Motor neuron (in vitro differentiated cells): ENCODE measurements around the gene BRD7. TPM values are rescaled to one million over a fixed set of nuclear protein-coding genes. Genes with fewer than 3 reads are reported as not detected.

ENCODE experiments used
- ATAC-seq, 8 experiments: fragments of 200-7000 bp; cut with Tn5 transposase; replicated peaks in 6 of 8; 2 replicates each; pipeline ENCODE4 v1.8.0; 2021; ENCODE audit warnings: mild to moderate bottlenecking in 8 of 8, moderate library complexity in 8 of 8
- H3K27ac ChIP-seq, 2 donors: fragments of 250-450 bp; sonication (Bioruptor Pico); 2 replicates each; pipeline ENCODE4 v1.9.0; 2021; ENCODE audit warnings: antibody characterized with exemption in 2 of 2, mild to moderate bottlenecking in 2 of 2, moderate library complexity in 1 of 2
- H3K4me1 ChIP-seq, 2 donors: fragments of 250-450 bp; sonication (Bioruptor Pico); replicated peaks in 1 of 2; 2 replicates each; pipeline ENCODE4 v1.6.1; 2021; ENCODE audit warnings: antibody characterized with exemption in 2 of 2, mild to moderate bottlenecking in 2 of 2, moderate library complexity in 1 of 2
- H3K4me3 ChIP-seq, 5 donors: fragments of 250-450 bp; sonication (Bioruptor Pico); 2 replicates each; pipeline ENCODE4 v1.9.0; 2021; ENCODE audit warnings: antibody characterized with exemption in 5 of 5, mild to moderate bottlenecking in 5 of 5, moderate library complexity in 4 of 5
- WGBS, 10 experiments: fragments of 450-650 bp; shearing (Covaris generic); methylation state at CpG; one replicate each; pipeline ENCODE4 v1.0.0; 2022; 5-methylcytosine and 5-hydroxymethylcytosine counted together
- in situ Hi-C, 9 experiments: fragments of 400-800 bp; cut with MboI; loops; one replicate each; pipeline ENCODE4 v1.15.0; 2021; ENCODE audit warnings: low sequenced_read_pairs in 9 of 9, low pct_unique_long_range_greater_than_20kb in 2 of 9; ENCODE audit not compliant: unreplicated experiment in 9 of 9
- total RNA-seq, 8 experiments: library from RNA; unstranded; fragments of 300-600 nt; gene quantifications; 2 replicates each; pipeline versions ENCODE4 v1.2.3 to v1.2.4, GENCODE V29; 2022

The BRD7 gene
- total RNA-seq: 10 to 100 TPM; 32.5 to 85.4 (median 55.8) TPM

- peak within 1 kb of the TSS; percentile 67 to 100 (median 93) for H3K4me3 ChIP-seq
- ATAC-seq: peak; percentile 77 to 91 (median 81)
- 0% methylated on average over 5 to 10 of the region's 109 CpGs; no CpG with 5 or more reads in 6 of the 10 experiments for WGBS, 10 experiments
- in situ Hi-C loops: loop anchor here in 2 of 9 experiments (25.0 kb wide), 2 partner anchors 294 to 444 kb away; no protein-coding TSS in a partner anchor
- H3K27ac ChIP-seq: peak within 1 kb of the TSS; percentile 51 to 58
- peaks cover 8 to 13% of the 10 kb centered on the region in 2 donors for H3K4me1 ChIP-seq
These were observed at the start of gene BRD7 for GRCh38 chr16:50368410-50369132. Gene BRD7, minus strand, starts transcription at chr16:50368988. Its CDS starts 214 bp downstream, at chr16:50368774.

- WGBS, 10 experiments: 18 to 70% (median 48%) methylated on average over 2 to 3 of the region's 3 CpGs; no CpG with 5 or more reads in 2 of the 10 experiments
- in situ Hi-C loops: no loop called here
- no peak for ATAC-seq
- no peaks in the 10 kb centered on the region for H3K4me1 ChIP-seq
- no peak overlapping the region for H3K27ac ChIP-seq
- no peak overlapping the region for H3K4me3 ChIP-seq
These were observed 47.6 kb upstream of the BRD7 start for GRCh38 chr16:50416388-50416787.

- ATAC-seq: no peak
- in situ Hi-C loops: no loop called here
These were observed 45.4 kb upstream of the BRD7 start for GRCh38 chr16:50414152-50414551.

GRCh38 chr16:50411034-50411433, 42.2 kb upstream of the BRD7 start:
- WGBS, 10 experiments: 0 to 100% (median 86%) methylated on average over 1 to 2 of the region's 2 CpGs; no CpG with 5 or more reads in 3 of the 10 experiments
- in situ Hi-C loops: no loop called here
- ATAC-seq: peak in 1 of 8 experiments; percentile 45
- Histone ChIP-seq H3K27ac (no peak overlapping the region), H3K4me3 (no peak overlapping the region), H3K4me1 (no peaks in the 10 kb centered on the region)

More at GRCh38 chr16:50414152-50414551, 45.4 kb upstream of the BRD7 start:
- H3K27ac ChIP-seq: no peak overlapping the region
- no peak overlapping the region for H3K4me3 ChIP-seq
- no peaks in the 10 kb centered on the region for H3K4me1 ChIP-seq

- ATAC-seq: peak in 3 of 8 experiments; percentile 63 to 85 (median 81)
- no peaks in the 10 kb centered on the region for H3K4me1 ChIP-seq
- no peak overlapping the region for H3K4me3 ChIP-seq
- H3K27ac ChIP-seq: no peak overlapping the region
- in situ Hi-C loops: no loop called here
- 0 to 100% (median 70%) methylated on average over 1 to 6 of the region's 7 CpGs; no CpG with 5 or more reads in 1 of the 10 experiments for WGBS, 10 experiments
These were observed 39.3 kb upstream of the BRD7 start for GRCh38 chr16:50408001-50408561.

DNA sequence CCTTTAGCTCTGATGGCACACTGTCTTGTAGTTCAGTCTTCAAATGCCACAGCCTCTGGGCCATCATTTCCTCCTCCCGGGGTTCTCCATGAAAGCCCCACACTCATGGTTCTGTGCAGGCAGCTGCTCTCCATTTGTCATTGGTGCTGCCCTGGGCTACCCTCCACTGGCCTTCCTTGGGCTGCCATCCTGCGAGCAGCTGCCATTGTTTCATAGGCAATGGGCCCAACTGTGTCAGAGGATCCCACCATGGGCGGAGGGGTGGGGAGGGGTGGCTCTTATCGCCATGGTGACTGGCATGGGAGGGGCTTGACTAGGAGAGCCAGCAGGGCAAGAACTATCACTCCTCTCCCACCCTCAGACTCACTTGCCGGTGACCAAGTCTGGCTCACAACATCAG, 38.6 kb upstream of the BRD7 start:
- in situ Hi-C loops: no loop called here
- ATAC-seq: peak in 4 of 8 experiments; percentile 31 to 82 (median 38)
- Histone ChIP-seq H3K4me3 (no peak overlapping the region), H3K27ac (no peak overlapping the region), H3K4me1 (no peaks in the 10 kb centered on the region)
- WGBS, 10 experiments: 39 to 100% (median 80%) methylated on average over 1 to 2 of the region's 5 CpGs; no CpG with 5 or more reads in 3 of the 10 experiments

- H3K4me1 ChIP-seq: no peaks in the 10 kb centered on the region
- in situ Hi-C loops: no loop called here
- no peak overlapping the region for H3K4me3 ChIP-seq
- 28 to 100% (median 82%) methylated on average over 1 to 12 of the region's 12 CpGs for WGBS, 10 experiments
- ATAC-seq: no peak
- no peak overlapping the region for H3K27ac ChIP-seq
These were observed 34.7 kb upstream of the BRD7 start for GRCh38 chr16:50403491-50403890.

DNA sequence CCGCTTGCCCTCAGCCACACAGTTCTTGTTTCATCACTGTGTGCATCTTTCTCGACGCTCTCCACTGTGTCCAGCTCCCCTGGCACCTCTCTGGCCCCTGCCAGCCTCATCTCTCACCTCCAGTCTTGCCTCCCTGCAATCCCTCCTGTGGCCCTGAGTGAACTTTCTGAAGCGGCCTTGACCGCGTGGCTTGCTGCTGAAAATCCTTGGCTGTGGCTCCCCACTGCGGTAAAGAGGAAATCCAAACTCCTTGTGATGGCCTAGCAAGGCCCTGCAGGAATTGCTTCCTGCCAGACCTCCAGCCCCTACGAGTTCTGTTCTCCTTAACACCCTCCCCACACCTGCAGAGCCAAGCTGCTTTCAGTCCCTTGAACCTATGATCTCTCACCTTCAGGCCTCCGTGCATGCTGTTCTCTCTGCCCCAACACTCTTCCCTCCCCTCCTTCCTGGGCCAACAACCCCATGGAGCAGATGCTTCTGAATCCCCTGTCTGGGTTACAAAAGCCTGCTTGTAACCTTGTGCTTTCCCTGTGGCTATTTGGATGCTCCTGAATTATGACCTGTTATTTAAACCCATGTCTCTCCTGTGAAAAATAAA, 33.6 kb upstream of the BRD7 start:
- Histone ChIP-seq H3K4me1 (no peaks in the 10 kb centered on the region), H3K27ac (no peak overlapping the region), H3K4me3 (no peak overlapping the region)
- in situ Hi-C loops: no loop called here
- ATAC-seq: no peak
- 60 to 95% (median 82%) methylated on average over 2 to 9 of the region's 9 CpGs; no CpG with 5 or more reads in 5 of the 10 experiments for WGBS, 10 experiments

GRCh38 chr16:50401355-50401754, 32.6 kb upstream of the BRD7 start:
- in situ Hi-C loops: no loop called here
- no peak overlapping the region for H3K27ac ChIP-seq
- WGBS, 10 experiments: 60 to 100% (median 90%) methylated on average over 1 to 4 of the region's 5 CpGs; no CpG with 5 or more reads in 5 of the 10 experiments
- no peak overlapping the region for H3K4me3 ChIP-seq
- no peaks in the 10 kb centered on the region for H3K4me1 ChIP-seq
- no peak for ATAC-seq

DNA sequence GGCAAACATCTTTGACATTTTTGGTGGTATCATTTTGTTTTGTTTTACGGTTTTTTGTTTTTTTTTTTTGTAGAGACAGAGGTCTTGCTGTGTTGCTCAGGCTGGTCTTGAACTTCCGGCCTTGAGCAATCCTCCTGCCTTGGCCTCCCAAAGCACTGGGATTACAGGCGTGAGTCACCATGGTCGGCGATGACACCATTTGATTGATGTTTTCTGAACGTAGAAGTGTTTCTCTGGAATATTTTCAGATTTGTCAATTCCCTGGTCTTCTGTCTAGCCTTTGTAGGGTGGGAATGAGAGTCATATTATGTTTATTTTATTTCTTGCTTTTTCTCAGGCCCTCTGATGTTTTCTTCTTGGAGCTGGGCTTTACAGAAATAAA, 32.2 kb upstream of the BRD7 start:
- Histone ChIP-seq H3K27ac (no peak overlapping the region), H3K4me3 (no peak overlapping the region), H3K4me1 (no peaks in the 10 kb centered on the region)
- in situ Hi-C loops: no loop called here
- 27 to 100% (median 84%) methylated on average over 2 to 6 of the region's 6 CpGs; no CpG with 5 or more reads in 2 of the 10 experiments for WGBS, 10 experiments
- no peak for ATAC-seq

DNA sequence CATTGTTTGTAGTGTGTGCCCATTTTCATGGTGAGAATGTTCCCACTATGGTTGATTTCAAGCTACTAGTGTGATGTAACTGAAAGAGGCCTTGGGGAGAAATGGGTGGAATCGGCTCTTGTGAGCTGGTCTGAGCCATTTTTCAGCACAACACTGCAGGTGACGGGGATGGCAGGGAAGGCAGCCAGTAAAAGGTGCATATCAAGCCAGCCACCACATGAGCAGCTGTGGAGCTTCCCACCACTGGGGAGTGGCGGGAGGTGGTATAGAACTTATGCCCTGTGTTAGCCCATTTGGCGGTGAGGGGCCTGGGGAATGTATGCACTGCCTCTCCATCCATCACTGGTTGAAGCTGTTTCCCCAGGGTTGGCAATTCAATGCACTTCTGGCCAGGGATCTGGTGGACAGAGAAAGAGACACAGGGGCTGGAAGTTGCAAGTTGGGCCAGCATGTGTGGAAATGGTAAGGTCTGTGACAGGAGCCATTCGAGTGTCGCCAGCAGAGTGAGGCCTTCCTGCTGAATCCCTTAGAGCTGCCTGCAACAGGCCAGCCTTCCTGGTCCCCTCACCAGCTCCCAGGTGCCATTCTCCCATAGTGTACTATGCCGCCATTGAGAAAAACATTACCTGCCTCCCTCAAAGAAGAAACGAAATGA, 31.7 kb upstream of the BRD7 start:
- no peaks in the 10 kb centered on the region for H3K4me1 ChIP-seq
- in situ Hi-C loops: no loop called here
- 64 to 100% (median 91%) methylated on average over 1 to 4 of the region's 8 CpGs for WGBS, 10 experiments
- ATAC-seq: no peak
- H3K27ac ChIP-seq: no peak overlapping the region
- no peak overlapping the region for H3K4me3 ChIP-seq

GRCh38 chr16:50399411-50399810, 30.6 kb upstream of the BRD7 start:
- in situ Hi-C loops: loop anchor here in 5 of 9 experiments (25.0 kb wide), 3 partner anchors 88 to 263 kb away; partner anchors contain the start of gene NKD1 (in 1 of the 5)

GRCh38 chr16:50398336-50398735, 29.5 kb upstream of the BRD7 start:
- no peak for ATAC-seq

More at GRCh38 chr16:50399411-50399810, 30.6 kb upstream of the BRD7 start:
- no peaks in the 10 kb centered on the region for H3K4me1 ChIP-seq
- ATAC-seq: no peak
- 16 to 92% (median 87%) methylated on average over 1 to 3 of the region's 3 CpGs; no CpG with 5 or more reads in 4 of the 10 experiments for WGBS, 10 experiments
- H3K4me3 ChIP-seq: no peak overlapping the region
- no peak overlapping the region for H3K27ac ChIP-seq

More at GRCh38 chr16:50398336-50398735, 29.5 kb upstream of the BRD7 start:
- in situ Hi-C loops: loop anchor here in 5 of 9 experiments (25.0 kb wide), 3 partner anchors 89 to 264 kb away; partner anchors contain the start of gene NKD1 (in 1 of the 5)
- H3K27ac ChIP-seq: no peak overlapping the region
- H3K4me1 ChIP-seq: no peaks in the 10 kb centered on the region
- 83 to 100% (median 95%) methylated on average over 1 to 5 of the region's 5 CpGs; no CpG with 5 or more reads in 2 of the 10 experiments for WGBS, 10 experiments
- H3K4me3 ChIP-seq: no peak overlapping the region
